HUES64 (cell line): Measurements from ENCODE around the gene FCGR3A.
A peak's percentile ranks its signal among the peaks of the same experiment; 100 is the strongest.
"Not testable (repeated sequence)": the region's sequence is repeated elsewhere in the genome, so short reads cannot be mapped to it uniquely, and the experiment has no call there.

Experiments used
- H3K27ac ChIP-seq: 2 replicates; pipeline ENCODE4 v1.7.0; 2013; ENCODE audit warnings: low read depth, low read length, inconsistent platforms
- H3K27me3 ChIP-seq: 2 replicates; pipeline ENCODE4 v1.6.1; 2013; ENCODE audit warnings: mild to moderate bottlenecking, low read length; ENCODE audit not compliant: insufficient read depth
- H3K36me3 ChIP-seq: 2 replicates; pipeline ENCODE4 v1.6.1; 2013; ENCODE audit warnings: mild to moderate bottlenecking, low read length; ENCODE audit not compliant: insufficient read depth
- H3K4me1 ChIP-seq: 2 replicates; pipeline ENCODE4 v1.6.1; 2013; ENCODE audit warnings: mild to moderate bottlenecking, low read length, moderate library complexity; ENCODE audit not compliant: insufficient read depth
- H3K4me3 ChIP-seq: 2 replicates; pipeline ENCODE4 v1.5.1; 2013; ENCODE audit warnings: mild to moderate bottlenecking, low read length, moderate library complexity
- H3K9ac ChIP-seq: 2 replicates; pipeline ENCODE4 v1.6.1; 2013; ENCODE audit warnings: mild to moderate bottlenecking, low read depth, low read length
- H3K9me3 ChIP-seq: 2 replicates; pipeline ENCODE4 v1.6.1; 2013; ENCODE audit warnings: low read depth, low read length; ENCODE audit not compliant: insufficient read depth
- WGBS: fragments of 150-250, 120-280 bp; methylation state at CpG from one replicate; pipeline ENCODE4 v1.1.7; 2013; ENCODE audit warnings: missing lambda C conversion rate; 5-methylcytosine and 5-hydroxymethylcytosine counted together

The FCGR3A gene

DNA sequence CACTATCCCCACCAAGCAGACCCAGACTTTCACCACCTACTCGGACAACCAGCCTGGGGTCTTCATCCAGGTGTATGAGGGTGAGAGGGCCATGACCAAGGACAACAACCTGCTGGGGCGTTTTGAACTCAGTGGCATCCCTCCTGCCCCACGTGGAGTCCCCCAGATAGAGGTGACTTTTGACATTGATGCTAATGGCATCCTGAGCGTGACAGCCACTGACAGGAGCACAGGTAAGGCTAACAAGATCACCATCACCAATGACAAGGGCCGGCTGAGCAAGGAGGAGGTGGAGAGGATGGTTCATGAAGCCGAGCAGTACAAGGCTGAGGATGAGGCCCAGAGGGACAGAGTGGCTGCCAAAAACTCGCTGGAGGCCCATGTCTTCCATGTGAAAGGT is 23.7 kb downstream of the FCGR3A start:
- H3K4me1 ChIP-seq, H3K27ac ChIP-seq, H3K36me3 ChIP-seq, H3K9me3 ChIP-seq, H3K9ac ChIP-seq, H3K4me3 ChIP-seq: not testable (repeated sequence)
- WGBS, result 89% methylated on average over 6 of the region's 7 CpGs
- peaks cover 48% of the 10 kb centered on the region for H3K27me3 ChIP-seq

DNA sequence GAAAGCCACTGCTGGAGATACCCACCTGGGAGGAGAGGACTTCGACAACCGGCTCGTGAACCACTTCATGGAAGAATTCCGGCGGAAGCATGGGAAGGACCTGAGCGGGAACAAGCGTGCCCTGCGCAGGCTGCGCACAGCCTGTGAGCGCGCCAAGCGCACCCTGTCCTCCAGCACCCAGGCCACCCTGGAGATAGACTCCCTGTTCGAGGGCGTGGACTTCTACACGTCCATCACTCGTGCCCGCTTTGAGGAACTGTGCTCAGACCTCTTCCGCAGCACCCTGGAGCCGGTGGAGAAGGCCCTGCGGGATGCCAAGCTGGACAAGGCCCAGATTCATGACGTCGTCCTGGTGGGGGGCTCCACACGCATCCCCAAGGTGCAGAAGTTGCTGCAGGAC is 24.3 kb downstream of the FCGR3A start:
- peaks cover 48% of the 10 kb centered on the region for H3K27me3 ChIP-seq

DNA sequence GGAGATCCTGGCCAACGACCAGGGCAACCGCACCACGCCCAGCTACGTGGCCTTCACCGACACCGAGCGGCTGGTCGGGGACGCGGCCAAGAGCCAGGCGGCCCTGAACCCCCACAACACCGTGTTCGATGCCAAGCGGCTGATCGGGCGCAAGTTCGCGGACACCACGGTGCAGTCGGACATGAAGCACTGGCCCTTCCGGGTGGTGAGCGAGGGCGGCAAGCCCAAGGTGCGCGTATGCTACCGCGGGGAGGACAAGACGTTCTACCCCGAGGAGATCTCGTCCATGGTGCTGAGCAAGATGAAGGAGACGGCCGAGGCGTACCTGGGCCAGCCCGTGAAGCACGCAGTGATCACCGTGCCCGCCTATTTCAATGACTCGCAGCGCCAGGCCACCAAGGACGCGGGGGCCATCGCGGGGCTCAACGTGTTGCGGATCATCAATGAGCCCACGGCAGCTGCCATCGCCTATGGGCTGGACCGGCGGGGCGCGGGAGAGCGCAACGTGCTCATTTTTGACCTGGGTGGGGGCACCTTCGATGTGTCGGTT is 24.8 kb downstream of the FCGR3A start:
- H3K27me3 ChIP-seq, result peaks cover 46% of the 10 kb centered on the region
- not testable (repeated sequence) for H3K27ac ChIP-seq, H3K9ac ChIP-seq

More for the DNA sequence above, 24.3 kb downstream of the FCGR3A start:
- H3K4me3 ChIP-seq, result peak overlapping the region; percentile 52
- not testable (repeated sequence) for H3K9ac ChIP-seq, H3K9me3 ChIP-seq, H3K4me1 ChIP-seq, H3K36me3 ChIP-seq, H3K27ac ChIP-seq
- 89% methylated on average over 18 of the region's 23 CpGs for WGBS

DNA sequence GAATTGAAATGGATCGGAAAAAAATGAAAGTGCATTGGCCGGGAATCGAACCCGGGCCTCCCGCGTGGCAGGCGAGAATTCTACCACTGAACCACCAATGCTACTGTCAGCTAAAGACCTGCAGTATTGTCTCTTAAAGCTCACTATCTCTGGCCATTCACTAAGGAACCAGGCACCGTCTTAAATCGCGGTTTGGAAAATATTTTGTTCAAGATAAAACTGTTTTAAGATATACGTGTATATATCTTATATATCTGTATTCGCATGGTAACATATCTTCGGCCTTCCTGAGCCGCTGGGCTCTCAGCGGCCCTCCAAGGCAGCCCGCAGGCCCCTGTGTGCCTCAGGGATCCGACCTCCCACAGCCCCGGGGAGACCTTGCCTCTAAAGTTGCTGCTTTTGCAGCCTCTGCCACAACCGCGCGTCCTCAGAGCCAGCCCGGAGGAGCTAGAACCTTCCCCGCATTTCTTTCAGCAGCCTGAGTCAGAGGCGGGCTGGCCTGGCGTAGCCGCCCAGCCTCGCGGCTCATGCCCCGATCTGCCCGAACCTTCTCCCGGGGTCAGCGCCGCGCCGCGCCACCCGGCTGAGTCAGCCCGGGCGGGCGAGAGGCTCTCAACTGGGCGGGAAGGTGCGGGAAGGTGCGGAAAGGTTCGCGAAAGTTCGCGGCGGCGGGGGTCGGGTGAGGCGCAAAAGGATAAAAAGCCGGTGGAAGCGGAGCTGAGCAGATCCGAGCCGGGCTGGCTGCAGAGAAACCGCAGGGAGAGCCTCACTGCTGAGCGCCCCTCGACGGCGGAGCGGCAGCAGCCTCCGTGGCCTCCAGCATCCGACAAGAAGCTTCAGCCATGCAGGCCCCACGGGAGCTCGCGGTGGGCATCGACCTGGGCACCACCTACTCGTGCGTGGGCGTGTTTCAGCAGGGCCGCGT is 25.5 kb downstream of the FCGR3A start, which contains the start of gene HSPA6:
HSPA6 (plus strand) TSS at position 724 of the 925 bp plus-strand sequence; CDS start at position 843, 119 bp downstream.
- peaks cover 40% of the 10 kb centered on the region for H3K27me3 ChIP-seq
- H3K9me3 ChIP-seq, H3K36me3 ChIP-seq, H3K4me1 ChIP-seq, H3K27ac ChIP-seq: not testable (repeated sequence)
- H3K9ac ChIP-seq, result peak within 1 kb of the TSS; percentile 73
- WGBS, result under 1% methylated on average over 55 of the region's 72 CpGs
- peak within 1 kb of the TSS; percentile 92 for H3K4me3 ChIP-seq

More for the DNA sequence above, 24.8 kb downstream of the FCGR3A start:
- not testable (repeated sequence) for H3K9me3 ChIP-seq, H3K4me1 ChIP-seq, H3K36me3 ChIP-seq
- H3K4me3 ChIP-seq, result peak overlapping the region; percentile 52
- WGBS, result 6% methylated on average over 42 of the region's 55 CpGs

DNA sequence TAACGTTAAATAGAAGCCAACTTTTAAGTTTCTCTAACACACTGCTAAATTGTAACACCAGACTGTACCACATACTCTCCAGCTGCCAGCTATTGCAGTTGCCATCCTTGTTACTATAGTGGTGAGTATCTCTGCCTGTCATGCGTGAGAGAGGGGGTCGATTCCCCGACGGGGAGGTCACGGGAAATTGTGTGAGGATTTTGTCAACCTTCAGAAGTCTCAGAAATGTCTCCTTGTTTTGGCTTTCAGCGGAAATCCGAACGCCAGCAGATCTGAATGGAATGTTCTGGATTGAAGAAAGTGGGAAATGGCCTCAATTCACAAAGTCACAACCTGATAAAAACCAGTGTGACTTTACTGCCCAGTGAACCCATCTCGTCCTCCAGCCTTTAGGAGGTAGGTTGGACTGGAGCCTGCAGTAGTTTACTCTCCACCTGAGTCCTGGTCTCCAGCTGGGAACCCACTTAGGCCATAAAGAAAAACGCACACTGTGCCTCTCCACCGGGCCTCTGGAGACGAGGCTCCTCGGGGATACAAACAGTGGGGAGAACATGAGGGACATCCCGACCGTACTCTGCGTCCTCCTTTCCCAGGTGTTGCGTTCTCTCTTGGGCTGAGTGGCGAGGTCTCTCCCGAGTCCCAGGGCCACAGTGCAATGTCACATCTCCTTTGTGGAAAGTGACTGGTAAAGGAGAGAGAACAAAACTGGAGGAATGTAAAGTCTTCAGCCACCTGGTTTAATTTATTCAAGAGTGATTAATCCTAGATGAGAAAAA is 26.4 kb downstream of the FCGR3A start:
- 76% methylated on average over 18 of the region's 20 CpGs for WGBS
- H3K4me1 ChIP-seq, H3K9ac ChIP-seq, H3K36me3 ChIP-seq, H3K9me3 ChIP-seq, H3K27ac ChIP-seq: not testable (repeated sequence)
- peaks cover 34% of the 10 kb centered on the region for H3K27me3 ChIP-seq
- H3K4me3 ChIP-seq, result peak overlapping the region; percentile 92

DNA sequence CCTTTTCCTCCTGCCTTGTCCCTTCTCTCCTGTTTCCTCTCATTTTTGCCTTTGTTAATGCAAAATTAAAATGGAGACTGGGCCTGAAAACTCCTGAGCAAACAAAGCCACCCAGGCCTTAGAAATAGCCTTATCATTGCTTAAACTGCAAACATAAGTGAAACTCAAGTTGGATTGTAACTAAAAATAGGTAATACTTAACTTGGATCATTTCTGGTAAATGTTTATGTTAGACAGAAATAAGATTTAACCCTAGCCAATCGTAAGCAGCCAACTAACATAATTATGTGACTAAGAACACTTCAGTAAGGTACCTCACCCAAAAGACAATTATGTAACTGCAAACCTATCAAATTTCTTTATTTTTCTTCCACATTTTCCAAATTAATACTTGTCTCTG is 35.7 kb downstream of the FCGR3A start:
- H3K9me3 ChIP-seq, H3K27ac ChIP-seq, H3K9ac ChIP-seq, H3K4me1 ChIP-seq, H3K27me3 ChIP-seq, H3K4me3 ChIP-seq, H3K36me3 ChIP-seq: not testable (repeated sequence)
- WGBS, result no CpG with 5 or more reads among the region's 1 CpG

DNA sequence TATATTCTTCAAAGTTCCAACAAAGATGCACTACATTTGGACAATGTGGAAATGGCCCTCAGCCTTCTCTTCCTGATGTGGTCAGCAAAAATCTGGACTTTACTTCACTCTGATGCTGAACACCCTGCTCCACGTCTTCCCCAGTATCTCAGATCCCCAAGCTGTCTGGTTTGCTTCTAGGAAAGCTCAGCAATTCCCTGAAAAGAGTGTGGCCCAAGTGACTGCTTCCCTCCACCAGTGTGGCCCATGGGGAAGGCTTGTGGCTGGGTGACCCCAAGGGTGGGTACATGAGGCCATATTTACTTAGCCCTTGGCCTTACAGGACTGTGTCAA is 36.2 kb downstream of the FCGR3A start:
- not testable (repeated sequence) for H3K27ac ChIP-seq, H3K4me3 ChIP-seq, H3K9me3 ChIP-seq, H3K27me3 ChIP-seq, H3K9ac ChIP-seq, H3K4me1 ChIP-seq, H3K36me3 ChIP-seq
- WGBS, result 71% methylated on average over 1 of the region's 1 CpG

DNA sequence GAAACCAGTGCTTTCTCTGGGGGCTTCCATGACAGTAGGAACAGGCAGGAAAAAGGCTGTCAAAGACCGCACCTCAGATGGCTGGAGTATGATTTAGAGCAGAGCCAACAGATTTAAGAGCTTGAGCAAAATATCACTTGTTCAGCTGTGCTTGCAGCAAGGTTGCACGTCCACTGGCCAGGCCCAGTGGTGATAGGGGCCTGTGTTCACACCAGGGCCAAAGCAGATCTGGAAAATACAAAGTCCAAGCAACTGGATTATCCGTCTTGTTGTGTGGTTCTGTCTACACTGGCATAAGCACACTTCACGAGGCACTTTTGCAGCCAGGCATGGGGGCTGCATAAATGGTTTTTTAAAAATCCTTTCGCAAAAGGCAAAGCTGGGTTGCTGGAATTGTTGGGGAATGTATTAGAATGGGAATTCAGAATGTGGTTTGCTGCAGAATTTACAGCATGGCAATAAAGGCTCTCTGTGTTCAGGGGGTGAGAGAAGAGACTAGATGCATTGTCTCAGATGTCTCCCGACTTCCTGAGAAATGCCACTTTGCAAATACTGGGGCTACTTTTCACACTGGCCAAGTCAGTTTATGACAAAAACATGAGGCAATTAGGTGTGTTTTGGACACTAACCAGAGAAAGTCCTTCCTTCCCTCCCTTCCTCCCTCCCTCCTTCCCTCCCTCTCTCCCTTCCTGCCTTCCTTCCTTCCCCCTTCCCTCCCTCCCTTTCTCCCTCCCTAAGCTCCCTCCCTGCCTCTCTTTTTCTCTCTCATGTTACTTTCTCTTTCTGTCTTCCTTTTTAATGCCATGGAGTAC is 36.8 kb downstream of the FCGR3A start:
- H3K27me3 ChIP-seq, H3K9me3 ChIP-seq, H3K9ac ChIP-seq, H3K27ac ChIP-seq, H3K4me3 ChIP-seq, H3K4me1 ChIP-seq, H3K36me3 ChIP-seq: not testable (repeated sequence)
- 91% methylated on average over 5 of the region's 6 CpGs for WGBS

DNA sequence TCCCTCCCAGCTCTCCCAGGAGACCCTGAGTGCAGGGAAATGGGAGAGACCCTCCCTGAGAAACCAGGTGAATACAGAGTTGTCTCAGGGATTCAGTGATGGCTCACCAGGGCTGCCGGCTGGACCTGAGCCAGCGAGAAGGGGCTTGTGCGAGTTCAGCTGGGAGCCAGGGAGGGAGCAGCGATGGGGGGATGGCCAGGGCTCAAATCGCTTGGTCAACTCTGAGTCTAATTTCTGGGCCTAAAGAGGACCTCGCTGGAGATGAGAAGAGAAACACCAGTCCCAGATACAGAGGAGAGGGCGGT is 37.9 kb downstream of the FCGR3A start:
- Histone ChIP-seq H3K27me3 (no peaks in the 10 kb centered on the region), H3K4me3 (no peak overlapping the region), H3K9me3 (no peaks in the 10 kb centered on the region), H3K27ac (no peak overlapping the region), H3K36me3 (no peaks in the 10 kb centered on the region), H3K4me1 (peaks cover 6% of the 10 kb centered on the region), H3K9ac (no peak overlapping the region)
- 87% methylated on average over 7 of the region's 7 CpGs for WGBS

DNA sequence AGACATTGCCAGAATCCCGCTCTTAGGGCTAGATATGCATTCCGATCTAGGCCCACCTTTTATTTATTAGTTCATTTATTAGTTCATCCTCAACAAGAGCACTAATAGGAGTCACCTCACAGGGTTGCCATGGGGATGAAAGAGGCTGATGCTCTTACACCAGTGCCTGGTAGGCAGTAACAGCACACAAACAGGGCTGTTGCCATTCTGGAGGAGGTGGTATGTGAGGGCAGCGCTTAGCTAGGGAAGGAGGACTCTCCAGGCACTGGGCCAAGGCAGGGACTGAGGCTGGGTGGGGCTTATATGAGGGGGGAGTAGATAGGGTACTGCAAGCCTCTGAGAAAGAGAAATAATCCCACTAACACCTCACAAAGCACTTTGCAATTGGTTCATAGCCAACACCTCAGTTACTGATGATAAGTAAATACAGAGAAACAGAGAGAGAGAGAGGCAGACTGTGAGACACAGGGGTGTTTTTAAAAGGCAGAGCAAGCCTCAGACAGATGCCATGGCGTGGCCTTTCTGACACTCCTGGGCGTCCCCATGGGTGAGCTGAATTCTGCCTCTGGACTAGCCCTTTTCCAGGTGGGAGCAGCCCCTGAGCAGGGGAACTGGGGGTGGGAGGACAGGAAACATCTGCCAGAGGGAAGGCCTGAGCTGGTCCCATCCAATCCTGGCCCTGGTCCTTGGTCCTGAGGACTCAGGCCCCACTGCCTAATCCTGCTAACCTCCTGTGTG is 38.4 kb downstream of the FCGR3A start:
- WGBS, result 93% methylated on average over 5 of the region's 5 CpGs
- Histone ChIP-seq H3K9ac (no peak overlapping the region), H3K36me3 (no peaks in the 10 kb centered on the region), H3K4me3 (no peak overlapping the region), H3K27me3 (no peaks in the 10 kb centered on the region), H3K27ac (no peak overlapping the region), H3K9me3 (no peaks in the 10 kb centered on the region), H3K4me1 (peaks cover 10% of the 10 kb centered on the region)
